Erythroblast (primary cell): Measurements from ENCODE around the gene CLSTN2.

ENCODE experiments used
- GATA1 ChIP-seq: IDR thresholded peaks from 2 replicates; pipeline ENCODE4 v1.6.1; 2011; ENCODE audit warnings: low read depth, mild to moderate bottlenecking, control low read depth, low read length, moderate library complexity
- POLR2A ChIP-seq: IDR thresholded peaks from 2 replicates; pipeline ENCODE4 v1.6.1; 2011; ENCODE audit warnings: mild to moderate bottlenecking, low read length

DNA sequence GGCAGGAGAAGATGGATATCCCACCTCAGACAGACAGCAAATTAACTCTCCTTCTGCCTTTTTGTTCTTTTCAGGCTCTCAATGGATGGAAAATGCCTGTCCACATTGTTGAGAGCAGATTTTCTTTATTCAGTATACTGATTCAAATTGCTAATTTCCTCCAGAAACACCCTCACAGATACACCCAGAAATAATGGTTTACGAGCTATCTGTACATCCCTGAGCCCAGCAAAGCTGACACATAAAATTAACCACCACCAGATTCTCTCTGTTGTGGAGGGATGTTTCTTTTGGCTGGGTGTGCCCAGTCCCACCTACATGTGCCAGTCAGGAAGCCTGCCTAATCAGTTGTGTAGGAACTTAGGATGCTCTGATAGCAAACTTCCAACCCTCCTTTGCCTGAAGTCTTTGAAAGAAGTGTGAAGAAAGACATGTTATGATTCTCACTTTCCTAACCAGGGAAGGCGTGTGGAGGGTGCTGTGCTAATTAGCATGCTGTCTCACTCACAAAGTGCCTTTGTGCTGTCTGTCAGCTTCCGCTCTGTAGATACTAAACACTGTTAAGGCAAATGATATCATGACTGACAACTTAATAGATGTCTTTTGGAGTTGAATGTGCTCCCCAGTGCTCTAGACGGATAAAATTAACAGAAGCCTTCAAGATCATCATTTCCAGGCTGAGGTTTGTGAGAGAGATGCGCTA, 208.5 kb downstream of the CLSTN2 start:
- TF ChIP-seq POLR2A (no peak), GATA1 (no peak)
